Stimulated activated effector memory CD8-positive, alpha-beta T cell treated with anti-CD3 and anti-CD28 coated beads, Interleukin-12 subunit alpha, Interleukin-12 subunit beta, amount 100 ng/mL, for 72 hours (primary cell): ENCODE measurements around the gene MT1HL1.
"Not testable (repeated sequence)": the region's sequence is repeated elsewhere in the genome, so short reads cannot be mapped to it uniquely, and the experiment has no call there.

Experiments
- ATAC-seq: fragments of 150-1000 bp; cut with Tn5 transposase; 2 replicates; pipeline ENCODE4 v1.10.0; 2021
- DNase-seq, 2 donors: peaks; one replicate each; pipeline ENCODE4 v3.0.0; 2021 to 2022; ENCODE audit warnings: low spot score in 2 of 2
- H3K27ac Mint-ChIP-seq: one replicate; pipeline ENCODE4 v1.8.0; 2022; ENCODE audit warnings: mild to moderate bottlenecking, mixed read lengths
- H3K36me3 Mint-ChIP-seq: one replicate; pipeline ENCODE4 v1.8.0; 2022; ENCODE audit warnings: mild to moderate bottlenecking, mixed read lengths
- H3K4me1 Mint-ChIP-seq: one replicate; pipeline ENCODE4 v1.8.0; 2022; ENCODE audit warnings: mixed read lengths
- H3K4me3 Mint-ChIP-seq: one replicate; pipeline ENCODE4 v1.8.0; 2022; ENCODE audit warnings: mild to moderate bottlenecking, mixed read lengths
- H3K9me3 Mint-ChIP-seq: one replicate; pipeline ENCODE4 v1.8.0; 2022; ENCODE audit warnings: mixed read lengths

Gene MT1HL1

GRCh38 chr1:237000191-237000590, 4.0 kb downstream of the MT1HL1 start:
- ATAC-seq = no peak
- no peaks in the 10 kb centered on the region for H3K36me3 Mint-ChIP-seq
- no peak overlapping the region for H3K4me3 Mint-ChIP-seq
- peak in 1 of 2 donors; percentile 13 for DNase-seq
- no peaks in the 10 kb centered on the region for H3K4me1 Mint-ChIP-seq
- H3K9me3 Mint-ChIP-seq = no peaks in the 10 kb centered on the region
- H3K27ac Mint-ChIP-seq = no peak overlapping the region

- Mint-ChIP-seq H3K4me1 (no peaks in the 10 kb centered on the region), H3K4me3 (no peak overlapping the region), H3K9me3 (no peaks in the 10 kb centered on the region), H3K27ac (no peak overlapping the region), H3K36me3 (no peaks in the 10 kb centered on the region)
- DNase-seq = no peak
- no peak for ATAC-seq
Observed at GRCh38 chr1:236998546-236998945, 5.7 kb downstream of the MT1HL1 start.

- Mint-ChIP-seq H3K4me1 (no peaks in the 10 kb centered on the region), H3K9me3 (no peaks in the 10 kb centered on the region), H3K27ac (no peak overlapping the region), H3K36me3 (no peaks in the 10 kb centered on the region), H3K4me3 (no peak overlapping the region)
- DNase-seq (no peak), ATAC-seq (peak; percentile 27)
Observed at GRCh38 chr1:236997882-236998281, 6.4 kb downstream of the MT1HL1 start.

- H3K9me3 Mint-ChIP-seq = no peaks in the 10 kb centered on the region
- DNase-seq = no peak
- H3K27ac Mint-ChIP-seq = no peak overlapping the region
- no peak overlapping the region for H3K4me3 Mint-ChIP-seq
- H3K36me3 Mint-ChIP-seq = no peaks in the 10 kb centered on the region
- no peaks in the 10 kb centered on the region for H3K4me1 Mint-ChIP-seq
- ATAC-seq = no peak
Observed at GRCh38 chr1:236997361-236997760, 6.9 kb downstream of the MT1HL1 start.

- peaks cover 3% of the 10 kb centered on the region for H3K9me3 Mint-ChIP-seq
- no peak for DNase-seq
- H3K27ac Mint-ChIP-seq = no peak overlapping the region
- ATAC-seq = no peak
- H3K4me1 Mint-ChIP-seq = no peaks in the 10 kb centered on the region
- H3K4me3 Mint-ChIP-seq = no peak overlapping the region
- no peaks in the 10 kb centered on the region for H3K36me3 Mint-ChIP-seq
Observed at GRCh38 chr1:236994450-236994849, 9.8 kb downstream of the MT1HL1 start.

- no peaks in the 10 kb centered on the region for H3K4me1 Mint-ChIP-seq
- no peak for DNase-seq
- ATAC-seq = no peak
- peaks cover 3% of the 10 kb centered on the region for H3K9me3 Mint-ChIP-seq
- H3K4me3 Mint-ChIP-seq = no peak overlapping the region
- no peak overlapping the region for H3K27ac Mint-ChIP-seq
- H3K36me3 Mint-ChIP-seq = no peaks in the 10 kb centered on the region
Observed at GRCh38 chr1:236992449-236992848, 11.8 kb downstream of the MT1HL1 start.

- ATAC-seq (peak; percentile 58), DNase-seq (no peak)
- H3K4me3 Mint-ChIP-seq = no peak overlapping the region
- no peaks in the 10 kb centered on the region for H3K4me1 Mint-ChIP-seq
- peaks cover 5% of the 10 kb centered on the region for H3K9me3 Mint-ChIP-seq
- no peak overlapping the region for H3K27ac Mint-ChIP-seq
- no peaks in the 10 kb centered on the region for H3K36me3 Mint-ChIP-seq
Observed at GRCh38 chr1:236990052-236990445, 14.2 kb downstream of the MT1HL1 start.

- peaks cover 5% of the 10 kb centered on the region for H3K9me3 Mint-ChIP-seq
- no peak for DNase-seq
- no peak overlapping the region for H3K4me3 Mint-ChIP-seq
- H3K27ac Mint-ChIP-seq = no peak overlapping the region
- H3K36me3 Mint-ChIP-seq = no peaks in the 10 kb centered on the region
- H3K4me1 Mint-ChIP-seq = no peaks in the 10 kb centered on the region
- no peak for ATAC-seq
Observed at GRCh38 chr1:236989290-236990051, 14.8 kb downstream of the MT1HL1 start.

- Mint-ChIP-seq H3K36me3 (no peaks in the 10 kb centered on the region), H3K27ac (no peak overlapping the region), H3K9me3 (peaks cover 3% of the 10 kb centered on the region), H3K4me1 (no peaks in the 10 kb centered on the region), H3K4me3 (no peak overlapping the region)
- no peak for DNase-seq
- ATAC-seq = peak; percentile 36
Observed at GRCh38 chr1:236983818-236984217, 20.4 kb downstream of the MT1HL1 start.

GRCh38 chr1:236982380-236982779, 21.9 kb downstream of the MT1HL1 start:
- Mint-ChIP-seq H3K9me3 (peaks cover 3% of the 10 kb centered on the region), H3K36me3 (no peaks in the 10 kb centered on the region), H3K4me1 (no peaks in the 10 kb centered on the region), H3K27ac (no peak overlapping the region), H3K4me3 (no peak overlapping the region)
- DNase-seq (no peak), ATAC-seq (no peak)

GRCh38 chr1:236981431-236981830, 22.8 kb downstream of the MT1HL1 start:
- H3K36me3 Mint-ChIP-seq, H3K4me3 Mint-ChIP-seq, H3K4me1 Mint-ChIP-seq, H3K27ac Mint-ChIP-seq, ATAC-seq, H3K9me3 Mint-ChIP-seq, DNase-seq: not testable (repeated sequence)

GRCh38 chr1:236980673-236981072, 23.6 kb downstream of the MT1HL1 start:
- no peaks in the 10 kb centered on the region for H3K36me3 Mint-ChIP-seq
- DNase-seq (no peak), ATAC-seq (no peak)
- H3K4me1 Mint-ChIP-seq = no peaks in the 10 kb centered on the region
- no peaks in the 10 kb centered on the region for H3K9me3 Mint-ChIP-seq
- no peak overlapping the region for H3K4me3 Mint-ChIP-seq
- H3K27ac Mint-ChIP-seq = no peak overlapping the region

- Mint-ChIP-seq H3K27ac (no peak overlapping the region), H3K4me1 (no peaks in the 10 kb centered on the region)
Observed at GRCh38 chr1:236979149-236979900, 24.9 kb downstream of the MT1HL1 start.

GRCh38 chr1:236978740-236979139, 25.5 kb downstream of the MT1HL1 start:
- no peak overlapping the region for H3K4me3 Mint-ChIP-seq
- no peaks in the 10 kb centered on the region for H3K9me3 Mint-ChIP-seq
- DNase-seq (no peak), ATAC-seq (no peak)
- no peak overlapping the region for H3K27ac Mint-ChIP-seq
- no peaks in the 10 kb centered on the region for H3K36me3 Mint-ChIP-seq
- H3K4me1 Mint-ChIP-seq = no peaks in the 10 kb centered on the region

More at GRCh38 chr1:236979149-236979900, 24.9 kb downstream of the MT1HL1 start:
- H3K36me3 Mint-ChIP-seq = no peaks in the 10 kb centered on the region
- no peaks in the 10 kb centered on the region for H3K9me3 Mint-ChIP-seq
- ATAC-seq (no peak), DNase-seq (no peak)
- no peak overlapping the region for H3K4me3 Mint-ChIP-seq

- no peak overlapping the region for H3K27ac Mint-ChIP-seq
- no peak for DNase-seq
Observed at GRCh38 chr1:236975461-236975860, 28.8 kb downstream of the MT1HL1 start.

GRCh38 chr1:236974025-236974424, 30.2 kb downstream of the MT1HL1 start:
- H3K36me3 Mint-ChIP-seq, H3K4me1 Mint-ChIP-seq, DNase-seq, H3K27ac Mint-ChIP-seq, H3K4me3 Mint-ChIP-seq, H3K9me3 Mint-ChIP-seq, ATAC-seq: not testable (repeated sequence)

More at GRCh38 chr1:236975461-236975860, 28.8 kb downstream of the MT1HL1 start:
- Mint-ChIP-seq H3K9me3 (no peaks in the 10 kb centered on the region), H3K4me1 (no peaks in the 10 kb centered on the region), H3K36me3 (no peaks in the 10 kb centered on the region), H3K4me3 (no peak overlapping the region)
- no peak for ATAC-seq
